H1 (cell line): ENCODE results near the gene SPTY2D1. TPM values are rescaled to one million over a fixed set of nuclear protein-coding genes. Genes with fewer than 3 reads are reported as not detected.

ENCODE experiments used
- CTCF ChIA-PET: fragments of 300-600 bp; sonication (Branson Sonifier 250); formaldehyde crosslinking; loops from one replicate; lab custom pipeline; 2021; ENCODE audit not compliant: partially characterized antibody; lab: Charles Lee
- POLR2A ChIA-PET: fragments of 300-600 bp; sonication (Branson Sonifier 250); formaldehyde crosslinking; loops from one replicate; lab custom pipeline; 2021; ENCODE audit warnings: inconsistent platforms; ENCODE audit not compliant: partially characterized antibody; lab: Charles Lee
- DNase-seq, 2 experiments: peaks; one replicate each; pipeline versions ENCODE4 v3.0.0 to v3.0.0-alpha.2; 2010 to 2022; ENCODE audit warnings: low spot score in 2 of 2, low read depth in 1 of 2, mixed read lengths in 1 of 2
- FAIRE-seq: peaks from 2 replicates; lab custom pipeline; 2011; peaks lifted over from hg19 to GRCh38; lab: Jason Lieb, UNC
- H2AFZ ChIP-seq: 2 replicates; pipeline ENCODE4 v1.8.1; 2012; ENCODE audit warnings: low read length, inconsistent platforms
- H2AK5ac ChIP-seq: 2 replicates; pipeline ENCODE4 v1.6.1; 2013; ENCODE audit warnings: low read depth, low read length
- H2BK120ac ChIP-seq: replicated peaks from 2 replicates; pipeline ENCODE3; 2013; ENCODE audit warnings: low read depth, low read length, inconsistent platforms
- H2BK12ac ChIP-seq: 2 replicates; pipeline ENCODE4 v1.6.1; 2013; ENCODE audit warnings: low read depth, low read length
- H2BK15ac ChIP-seq: 2 replicates; pipeline ENCODE4 v1.6.1; 2013; ENCODE audit warnings: low read length
- H2BK20ac ChIP-seq: 2 replicates; pipeline ENCODE4 v1.6.1; 2013; ENCODE audit warnings: low read length
- H2BK5ac ChIP-seq: 2 replicates; pipeline ENCODE4 v1.6.1; 2013; ENCODE audit warnings: low read depth, low read length
- H3K14ac ChIP-seq: 2 replicates; pipeline ENCODE4 v1.6.1; 2013; ENCODE audit warnings: inconsistent platforms; ENCODE audit not compliant: insufficient read length
- H3K18ac ChIP-seq: 2 replicates; pipeline ENCODE4 v1.6.1; 2013; ENCODE audit warnings: low read length; ENCODE audit errors: extremely low read depth
- H3K23ac ChIP-seq: 2 replicates; pipeline ENCODE4 v1.6.1; 2013; ENCODE audit warnings: inconsistent platforms; ENCODE audit not compliant: insufficient read length
- H3K23me2 ChIP-seq: 2 replicates; pipeline ENCODE4 v1.6.1; 2013; ENCODE audit warnings: low read depth, low read length
- H3K27ac ChIP-seq: 2 replicates; pipeline ENCODE4 v1.6.1; 2011; ENCODE audit warnings: low read depth, low read length, inconsistent platforms
- H3K27me3 ChIP-seq, 4 experiments: replicated peaks in 1 of 4; 1 replicate in 1 of 4; 2 replicates in 3 of 4; pipeline versions ENCODE4 v1.6.1 to v1.8.1; 2011 to 2013; ENCODE audit warnings: low read length in 3 of 4, mild to moderate bottlenecking in 3 of 4, inconsistent platforms in 2 of 4, mixed read lengths in 2 of 4, moderate library complexity in 1 of 4; ENCODE audit not compliant: control insufficient read depth in 3 of 4, insufficient read depth in 3 of 4; ENCODE audit errors: extremely low read depth in 1 of 4
- H3K36me3 ChIP-seq, 4 experiments: 2 replicates each; pipeline versions ENCODE4 v1.6.1 to v1.8.1; 2011 to 2013; ENCODE audit warnings: mild to moderate bottlenecking in 4 of 4, low read length in 3 of 4, moderate library complexity in 2 of 4, control low read depth in 1 of 4, inconsistent platforms in 1 of 4; ENCODE audit not compliant: insufficient read depth in 4 of 4, control insufficient read depth in 2 of 4
- H3K4ac ChIP-seq: replicated peaks from 2 replicates; pipeline ENCODE3; 2013; ENCODE audit warnings: low read length, low read depth, mixed read lengths, inconsistent platforms; ENCODE audit not compliant: insufficient read length
- H3K4me1 ChIP-seq, 4 experiments: replicated peaks in 1 of 4; 1 replicate in 1 of 4; 2 replicates in 3 of 4; pipeline versions ENCODE4 v1.6.1 to v1.8.1; 2011 to 2013; ENCODE audit warnings: low read length in 3 of 4, inconsistent platforms in 2 of 4, mixed read lengths in 1 of 4; ENCODE audit not compliant: insufficient read depth in 4 of 4, control insufficient read depth in 3 of 4
- H3K4me2 ChIP-seq, 2 experiments: 2 replicates each; pipeline versions ENCODE4 v1.6.1 to v1.8.1; 2011 to 2013; ENCODE audit warnings: low read depth in 2 of 2, low read length in 2 of 2, control low read depth in 1 of 2, inconsistent platforms in 1 of 2, mild to moderate bottlenecking in 1 of 2; ENCODE audit not compliant: insufficient read depth in 1 of 2
- H3K4me3 ChIP-seq, 4 experiments: fragments of 200-600, 300-600 bp in 1 of 4; sonication (generic), shearing (Covaris generic), sonication (Bioruptor Twin) in 1 of 4; 2 replicates each; pipeline versions ENCODE4 v1.5.1 to v1.8.1; 2011 to 2016; ENCODE audit warnings: low read length in 4 of 4, low read depth in 3 of 4, control low read depth in 2 of 4, inconsistent platforms in 2 of 4, mild to moderate bottlenecking in 2 of 4, mixed read lengths in 1 of 4, moderate library complexity in 1 of 4; ENCODE audit not compliant: insufficient read depth in 2 of 4; ENCODE audit errors: extremely low read depth in 1 of 4
- H3K56ac ChIP-seq: replicated peaks from 2 replicates; pipeline ENCODE3; 2013; ENCODE audit warnings: low read depth, mild to moderate bottlenecking, mixed read lengths, low read length, inconsistent platforms; ENCODE audit not compliant: insufficient read length
- H3K79me1 ChIP-seq: 2 replicates; pipeline ENCODE4 v1.6.1; 2013; ENCODE audit warnings: low read depth, low read length, control low read depth
- H3K79me2 ChIP-seq, 2 experiments: 2 replicates each; pipeline versions ENCODE4 v1.6.1 to v1.8.1; 2012 to 2013; ENCODE audit warnings: low read length in 2 of 2, mild to moderate bottlenecking in 2 of 2, inconsistent platforms in 1 of 2; ENCODE audit not compliant: insufficient read depth in 2 of 2, control insufficient read depth in 1 of 2
- H3K9ac ChIP-seq, 4 experiments: replicated peaks in 1 of 4; 1 replicate in 1 of 4; 2 replicates in 3 of 4; pipeline versions ENCODE4 v1.6.1 to v1.8.1; 2011 to 2013; ENCODE audit warnings: low read depth in 3 of 4, low read length in 3 of 4, control low read depth in 2 of 4, mild to moderate bottlenecking in 2 of 4, moderate library complexity in 2 of 4, inconsistent platforms in 1 of 4; ENCODE audit errors: extremely low read depth in 1 of 4
- H3K9me3 ChIP-seq, 2 experiments: 2 replicates each; pipeline versions ENCODE4 v1.6.1 to v1.8.1; 2012 to 2013; ENCODE audit warnings: mild to moderate bottlenecking in 2 of 2, moderate library complexity in 2 of 2, control low read depth in 1 of 2, inconsistent platforms in 1 of 2, low read depth in 1 of 2, low read length in 1 of 2, mixed read lengths in 1 of 2; ENCODE audit not compliant: insufficient read depth in 2 of 2
- H4K20me1 ChIP-seq, 2 experiments: replicated peaks in 1 of 2; 2 replicates each; pipeline versions ENCODE3 to v1.8.1; 2011 to 2013; ENCODE audit warnings: inconsistent platforms in 2 of 2, low read length in 2 of 2, mild to moderate bottlenecking in 1 of 2; ENCODE audit not compliant: insufficient read depth in 2 of 2, control insufficient read depth in 1 of 2
- H4K5ac ChIP-seq: 2 replicates; pipeline ENCODE4 v1.6.1; 2013; ENCODE audit warnings: low read length, low read depth, mixed read lengths, inconsistent platforms; ENCODE audit not compliant: insufficient read length
- H4K8ac ChIP-seq: 2 replicates; pipeline ENCODE4 v1.8.0; 2013; ENCODE audit warnings: mild to moderate bottlenecking, moderate library complexity, low read length, inconsistent platforms; ENCODE audit not compliant: insufficient read depth; ENCODE audit errors: extremely low read depth
- H4K91ac ChIP-seq: replicated peaks from 2 replicates; pipeline ENCODE3; 2013; ENCODE audit warnings: low read length, mixed read lengths, inconsistent platforms; ENCODE audit not compliant: insufficient read length
- BCL11A ChIP-seq, 2 experiments: IDR thresholded peaks; one replicate each; pipeline ENCODE4 v1.6.1; 2011; ENCODE audit warnings: low read depth in 2 of 2, low read length in 2 of 2, mild to moderate bottlenecking in 2 of 2
- CBX8 ChIP-seq: fragments of 300-800, 300-1000 bp; sonication (generic); IDR thresholded peaks from 2 replicates; pipeline ENCODE4 v1.7.1; 2016; ENCODE audit warnings: low read depth, low read length, borderline replicate concordance
- CHD1 ChIP-seq: IDR thresholded peaks from 2 replicates; pipeline ENCODE4 v1.6.1; 2012; ENCODE audit warnings: low read depth, low read length, improper control_type of control experiment
- CTCF ChIP-seq, 3 experiments: IDR thresholded peaks; 1 replicate in 2 of 3; 2 replicates in 1 of 3; pipeline versions ENCODE4 v1.5.1 to v1.6.1; 2011; ENCODE audit warnings: low read length in 3 of 3, mild to moderate bottlenecking in 3 of 3, inconsistent platforms in 2 of 3, low read depth in 1 of 3, moderate library complexity in 1 of 3; ENCODE audit not compliant: insufficient read depth in 1 of 3; ENCODE audit errors: control extremely low read depth in 1 of 3
- E2F6 ChIP-seq: IDR thresholded peaks from 2 replicates; pipeline ENCODE4 v1.6.1; 2012; ENCODE audit warnings: inconsistent platforms
- KDM5A ChIP-seq: fragments of 200-600 bp; IDR thresholded peaks from 2 replicates; pipeline ENCODE4 v1.7.1; 2012; ENCODE audit warnings: mild to moderate bottlenecking, low read length, inconsistent platforms, mixed read lengths
- MAFK ChIP-seq: IDR thresholded peaks from 2 replicates; pipeline ENCODE4 v1.6.1; 2012; ENCODE audit warnings: low read depth, mild to moderate bottlenecking, improper control_type of control experiment, low read length
- NANOG ChIP-seq: IDR thresholded peaks from 2 replicates; pipeline ENCODE4 v1.6.1; 2011; ENCODE audit warnings: low read length, low read depth, mild to moderate bottlenecking, inconsistent platforms; ENCODE audit not compliant: insufficient read depth, poor library complexity, severe bottlenecking
- NRF1 ChIP-seq: IDR thresholded peaks from 2 replicates; pipeline ENCODE4 v1.6.1; 2011; ENCODE audit warnings: mild to moderate bottlenecking, low read depth, low read length, improper control_type of control experiment
- PHF8 ChIP-seq: fragments of 200-600 bp; sonication (generic); conservative IDR thresholded peaks from 2 replicates; pipeline ENCODE4 v1.7.1; 2012; ENCODE audit warnings: low read depth, mild to moderate bottlenecking, inconsistent platforms, low read length, moderate library complexity
- SRF ChIP-seq: IDR thresholded peaks from 2 replicates; pipeline ENCODE4 v1.6.1; 2011; ENCODE audit warnings: mild to moderate bottlenecking, low read depth, low read length, moderate library complexity
- WGBS, 2 experiments: shearing (Covaris generic) in 1 of 2; methylation state at CpG; one replicate each; pipeline versions ENCODE4 v1.1.6 to v1.1.7; 2013 to 2015; ENCODE audit warnings: low lambda C conversion rate in 2 of 2, mixed read lengths in 2 of 2, inconsistent platforms in 1 of 2, low coverage in 1 of 2, missing lambda C conversion rate in 1 of 2; ENCODE audit not compliant: insufficient replicate concordance in 2 of 2, insufficient coverage in 1 of 2, insufficient read length in 1 of 2; ENCODE audit errors: extremely low coverage in 1 of 2, missing lambda C conversion rate in 1 of 2; 5-methylcytosine and 5-hydroxymethylcytosine counted together
- polyA plus RNA-seq, 7 experiments: library from polyadenylated mRNA; depleted of rRNA in 3 of 7; stranded (reverse) in 5 of 7; unstranded in 2 of 7; fragments of >200 nt in 5 of 7; fragments of 200-250 nt in 2 of 7; gene quantifications; 1 replicate in 5 of 7; 2 replicates in 1 of 7; 4 replicates in 1 of 7; pipeline versions ENCODE4 v1.2.1 to v1.2.3, GENCODE V29; 2011 to 2013; ENCODE audit warnings: missing spikeins in 2 of 7, mixed read lengths in 2 of 7
- total RNA-seq: library from RNA; stranded (reverse); fragmentation: NEBNext Ultra II Directional; extraction: Animal tissue kit (Norgen Biotek cat#: 25700); gene quantifications from 2 replicates; pipeline ENCODE4 v1.2.1, GENCODE V29; 2021

The SPTY2D1 gene
- total and polyA plus RNA-seq, 2 of the 8 experiments (the other 6 are each of a cell fraction or from before 2014, with no cell fraction given) = 4.9 to 17.6 TPM

GRCh38 chr11:18677560-18677959 is 43.4 kb upstream of the SPTY2D1 start:
- Histone ChIP-seq H3K56ac (no peak overlapping the region), H3K14ac (no peak overlapping the region), H3K27ac (no peak overlapping the region), H4K5ac (no peak overlapping the region), H3K27me3 (peaks cover 0 to 1% (median 0%) of the 10 kb centered on the region in 4 experiments; a peak in 1 of 7 replicates), H4K20me1 (no peaks in the 10 kb centered on the region), H4K8ac (no peak overlapping the region), H3K23me2 (no peaks in the 10 kb centered on the region), H2BK12ac (no peak overlapping the region), H2BK5ac (no peak overlapping the region), H3K18ac (no peak overlapping the region), H4K91ac (no peak overlapping the region), H2AK5ac (no peak overlapping the region), H3K4me3 (no peak overlapping the region), H2BK15ac (no peak overlapping the region), H3K4me2 (no peak overlapping the region), H2BK120ac (no peak overlapping the region), H3K36me3 (no peaks in the 10 kb centered on the region), H3K9me3 (no peaks in the 10 kb centered on the region), H3K79me2 (no peaks in the 10 kb centered on the region), H3K4ac (no peak overlapping the region), H3K79me1 (no peaks in the 10 kb centered on the region), H3K23ac (no peak overlapping the region), H3K9ac (no peak overlapping the region), H3K4me1 (no peaks in the 10 kb centered on the region), H2BK20ac (no peak overlapping the region), H2AFZ (no peak overlapping the region)
- no peak for FAIRE-seq
- WGBS, 2 experiments = 91% methylated on average over 3 of the region's 3 CpGs; no CpG with 5 or more reads in 1 of the 2 experiments
- no peak for DNase-seq
- ChIA-PET CTCF (interaction anchor here (1.0 to 1.3 kb wide), 3 partner anchors 27 to 140 kb away, joined by 3 to 5 read pairs (median 4); no protein-coding TSS in a partner anchor), POLR2A (no interaction called here)
- TF ChIP-seq CHD1 = no peak
- TF ChIP-seq E2F6 = no peak
- no peak for TF ChIP-seq KDM5A
- TF ChIP-seq PHF8 = no peak
- TF ChIP-seq BCL11A (IDR thresholded peaks at IDR 0.05; ENCODE audit: low read depth in 2 of 2, low read length in 2 of 2) = no peak
- no peak for TF ChIP-seq CBX8
- TF ChIP-seq NRF1 = no peak
- no peak for TF ChIP-seq NANOG
- TF ChIP-seq SRF = no peak
- TF ChIP-seq MAFK = no peak
- no peak for TF ChIP-seq CTCF (IDR thresholded peaks at IDR 0.05; ENCODE audit: control extremely low read depth in 1 of 3, insufficient read depth in 1 of 3, low read depth in 1 of 3, low read length in 3 of 3)
